ENCODE results near the gene MAGI2.

The MAGI2 gene

DNA sequence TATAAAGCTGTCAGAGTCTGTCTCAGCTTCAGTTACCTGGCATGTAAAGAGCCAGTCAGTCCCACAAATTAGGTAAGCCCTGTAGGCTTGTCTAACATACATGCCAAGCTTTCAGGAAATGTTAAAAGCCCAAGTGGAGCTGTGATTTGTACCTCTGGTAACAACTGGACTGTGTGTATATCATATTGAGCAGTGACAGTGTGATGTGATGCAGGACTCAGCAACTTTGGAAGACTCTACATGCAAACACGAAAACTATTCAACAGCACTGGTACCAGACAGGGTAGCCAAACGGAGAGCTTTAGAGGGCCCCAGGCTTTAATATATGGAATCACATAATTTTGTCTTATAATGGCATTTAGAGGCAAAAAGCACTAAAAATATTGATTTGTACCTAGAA lies 1066.9 kb downstream of the MAGI2 start:
- DNase-seq, result no peak

DNA sequence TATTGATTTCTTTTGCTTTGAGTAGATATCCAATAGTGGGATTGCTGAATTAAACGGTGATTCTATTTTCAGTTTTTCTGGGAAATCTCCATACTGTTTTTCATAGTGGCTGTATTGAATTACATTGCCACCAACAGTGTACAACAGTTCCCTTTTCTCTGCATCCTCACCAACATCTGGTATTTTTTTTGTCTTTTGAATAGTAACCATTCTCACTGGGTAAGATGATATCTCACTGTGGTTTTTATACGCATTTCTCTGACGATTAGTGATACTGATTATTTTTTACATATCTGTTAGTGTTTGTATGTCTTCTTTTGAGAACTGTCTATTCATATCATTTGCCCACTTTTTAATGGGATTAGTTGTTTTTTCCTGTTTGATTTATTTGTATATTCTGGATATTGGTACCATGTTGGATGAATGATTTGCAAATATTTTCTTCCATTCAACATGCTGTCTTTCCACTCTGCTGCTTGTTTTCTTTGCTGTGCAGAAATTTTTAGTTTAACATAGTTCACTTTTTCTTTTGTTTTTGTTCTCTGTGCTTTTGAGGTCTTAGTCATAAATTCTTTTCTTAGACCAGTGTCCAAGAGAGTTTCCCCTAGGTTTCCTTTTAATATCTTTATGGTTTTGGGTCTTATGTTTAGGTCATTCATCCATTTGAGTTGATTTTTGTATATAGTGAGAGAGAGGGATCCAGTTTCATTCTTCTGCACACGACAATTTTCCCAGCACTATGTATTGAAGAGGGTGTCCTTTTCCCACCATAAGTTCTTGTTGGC lies 1070.2 kb downstream of the MAGI2 start:
- DNase-seq, result no peak

DNA sequence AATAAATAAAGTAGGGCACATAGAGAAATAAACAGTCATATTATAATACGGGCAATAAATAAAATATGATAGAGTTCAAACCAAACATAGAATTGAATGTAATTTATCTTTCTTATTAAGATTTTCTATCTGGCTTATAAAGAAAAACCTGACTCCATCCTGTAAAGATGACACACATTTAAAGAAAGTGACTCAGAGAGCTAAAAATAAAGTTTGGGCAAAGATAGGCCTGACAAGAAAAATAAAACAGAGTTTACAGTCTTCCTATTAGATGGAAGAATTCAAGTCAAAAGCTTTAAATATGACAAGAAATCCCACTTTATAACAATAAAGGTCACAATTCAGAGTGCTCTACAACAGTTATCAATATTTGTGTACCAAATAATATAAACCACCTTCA lies 1074.3 kb downstream of the MAGI2 start:
- no peak for DNase-seq

DNA sequence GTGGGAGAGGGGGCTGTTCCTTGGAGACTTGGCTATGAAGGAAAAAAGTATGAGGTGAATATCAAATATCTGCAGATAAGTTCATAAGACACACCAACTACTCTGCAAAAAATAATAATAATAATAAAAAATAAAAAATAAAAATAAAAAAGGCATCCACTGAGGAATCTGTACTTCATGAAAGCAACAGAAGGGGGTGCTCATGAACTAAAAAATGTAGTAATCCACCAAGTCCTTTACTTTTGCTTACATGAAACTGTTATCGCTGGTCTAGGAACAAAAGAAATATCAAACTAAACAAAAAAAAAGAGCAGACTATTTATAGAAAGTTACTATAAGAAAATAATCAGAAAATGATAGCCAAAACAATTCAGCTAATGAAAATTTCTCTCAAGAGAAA lies 1075.9 kb downstream of the MAGI2 start:
- no peak for DNase-seq

DNA sequence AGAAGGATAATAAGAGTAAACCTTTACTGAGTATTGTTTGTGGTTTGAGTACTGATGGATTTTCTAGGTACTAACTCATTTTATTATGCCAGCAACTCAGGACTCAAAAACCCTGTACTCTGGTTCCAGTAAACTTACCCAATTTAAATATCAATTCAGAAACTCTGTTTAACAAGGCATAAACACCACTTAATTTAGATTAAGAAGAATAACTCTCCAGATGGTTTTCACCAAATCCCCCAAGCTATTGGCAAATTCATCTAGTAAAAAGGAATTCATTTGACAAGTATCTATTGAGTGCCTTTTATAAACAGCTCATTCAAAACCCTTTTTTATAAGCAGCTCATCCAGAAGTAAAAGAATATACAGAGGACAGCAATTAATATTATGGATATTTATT lies 1082.5 kb downstream of the MAGI2 start:
- no peak for DNase-seq

DNA sequence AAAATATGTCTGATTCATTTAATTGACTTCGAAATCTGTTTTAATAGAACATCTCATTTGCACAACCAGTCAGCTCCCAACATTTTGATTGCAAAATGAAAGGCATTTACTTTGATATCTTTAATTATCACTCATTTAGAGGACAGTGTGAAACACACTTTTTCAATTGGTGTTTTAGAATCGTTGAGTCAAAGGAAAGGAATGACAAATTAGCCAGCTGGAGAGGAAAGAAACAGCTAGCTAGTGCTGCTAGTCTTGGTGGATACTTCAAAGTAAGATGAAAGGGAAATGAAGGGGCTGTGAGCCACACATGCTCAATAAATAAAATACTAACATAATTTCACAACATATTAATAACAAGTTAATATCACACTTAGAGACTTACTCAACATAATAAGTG lies 1084.7 kb downstream of the MAGI2 start:
- DNase-seq, result no peak

DNA sequence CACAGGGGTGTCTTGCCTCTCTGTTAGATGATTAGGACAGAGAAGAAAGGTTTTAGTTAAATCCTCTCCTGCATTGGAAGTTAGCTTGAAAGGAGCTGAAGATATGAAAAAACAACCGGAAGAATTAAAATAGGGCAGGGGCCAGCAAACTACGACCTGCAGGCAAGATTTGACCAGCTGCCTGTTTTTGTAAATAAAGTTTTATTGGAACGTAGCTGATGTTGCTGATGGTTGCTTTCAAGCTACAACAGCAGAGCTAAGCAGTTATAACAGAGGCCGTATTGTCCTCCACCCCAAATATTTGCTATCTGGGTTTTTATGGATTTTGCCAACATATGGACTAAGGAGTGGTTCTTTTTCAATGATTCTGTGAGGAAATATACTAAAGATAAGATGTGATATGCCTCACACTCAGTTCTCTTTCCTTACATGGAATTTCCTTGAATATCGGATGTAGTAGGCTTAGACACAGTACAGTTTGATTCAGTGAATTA lies 1086.1 kb downstream of the MAGI2 start:
- DNase-seq, result no peak

DNA sequence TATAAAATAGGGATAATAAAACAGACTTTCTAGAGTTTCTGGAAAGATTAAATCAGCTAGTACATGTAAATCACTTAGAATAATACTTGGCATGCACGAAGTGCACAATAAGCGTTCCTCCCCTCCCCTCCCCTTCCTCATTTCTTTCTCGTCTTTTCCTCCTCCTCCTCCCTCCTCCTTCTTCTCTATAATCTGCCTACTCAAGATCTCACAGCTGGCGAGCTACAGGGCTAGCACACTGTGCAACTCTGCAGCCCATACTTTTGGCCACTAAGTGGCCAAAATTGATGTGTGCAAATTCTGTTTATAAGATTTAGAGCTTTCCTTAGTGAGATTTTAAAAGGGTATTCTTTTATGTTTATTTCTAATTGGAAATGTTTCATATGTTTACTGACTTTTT lies 1089.6 kb downstream of the MAGI2 start:
- DNase-seq, result no peak

DNA sequence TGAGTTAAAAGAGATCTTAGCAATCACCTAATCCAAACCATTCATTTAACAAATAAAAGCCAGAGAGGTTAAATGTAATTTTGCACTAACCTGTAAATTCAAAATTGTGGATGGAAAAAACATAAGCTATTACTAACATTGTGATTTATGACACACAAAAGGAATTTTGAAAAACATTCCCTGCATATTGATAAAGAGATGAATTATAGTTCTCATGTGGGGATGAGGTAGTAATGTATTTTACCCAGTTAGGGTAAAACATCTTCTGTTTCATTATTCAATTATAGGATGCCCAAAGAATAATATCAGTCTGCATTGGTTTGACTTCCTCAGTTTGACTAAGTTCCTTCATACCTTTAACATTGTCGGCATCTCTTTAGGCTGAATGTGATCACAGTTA lies 1093.6 kb downstream of the MAGI2 start:
- DNase-seq, result no peak

DNA sequence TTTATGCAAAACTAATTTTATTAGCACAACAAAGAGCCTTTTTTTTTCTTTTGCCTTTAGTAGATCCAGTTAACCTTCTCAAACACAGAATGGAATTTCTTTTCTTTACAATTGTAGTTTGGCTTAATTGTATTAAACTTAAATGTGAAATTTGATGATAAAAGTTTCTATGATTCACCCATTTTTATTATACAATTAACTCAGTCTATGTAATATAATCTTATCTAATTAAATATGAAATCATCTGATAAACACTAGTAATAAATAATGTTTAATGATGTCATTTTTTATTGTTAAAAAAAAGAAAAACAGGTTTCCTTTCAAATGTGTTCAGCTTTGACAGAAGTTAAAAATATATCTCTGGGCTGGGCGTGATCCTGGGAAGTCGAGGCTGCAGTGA lies 1095.8 kb downstream of the MAGI2 start:
- no peak for DNase-seq

DNA sequence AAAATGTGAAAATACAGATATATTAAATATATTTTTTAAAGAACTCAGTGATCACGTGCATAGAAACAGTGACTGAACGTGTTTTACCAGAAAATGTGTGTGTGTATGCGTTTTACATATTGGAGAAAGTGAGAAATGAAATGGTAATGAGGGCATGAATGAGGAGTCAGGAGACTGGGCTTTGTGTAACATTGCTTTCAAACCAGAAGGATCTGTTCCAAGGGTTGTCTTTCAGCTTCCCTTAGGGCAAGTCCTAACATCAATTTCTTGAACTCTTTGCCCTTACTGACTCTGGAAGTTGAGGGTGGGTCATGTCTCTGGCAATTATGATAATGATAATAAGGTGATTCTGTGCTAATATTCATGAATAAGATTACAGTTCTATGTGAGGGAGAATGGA lies 1097.6 kb downstream of the MAGI2 start:
- no peak for DNase-seq

DNA sequence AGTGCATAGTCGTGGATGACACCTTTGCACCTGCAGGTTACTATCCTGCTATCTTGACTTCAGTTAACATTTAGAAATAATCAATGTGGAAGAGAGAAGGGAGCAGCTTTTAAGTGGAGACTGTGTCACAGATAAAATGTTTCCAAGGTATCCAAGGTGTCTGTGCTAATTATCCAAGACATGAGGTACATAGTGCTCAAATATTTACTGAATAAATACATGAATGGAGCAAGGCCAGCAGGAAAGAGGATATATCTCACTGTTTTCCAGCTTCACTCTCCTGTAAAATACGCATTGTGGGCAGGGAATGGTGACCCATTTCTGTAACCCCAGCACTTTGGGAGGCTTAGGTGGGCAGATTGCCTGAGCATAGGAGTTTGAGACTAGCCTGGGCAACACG lies 1102.5 kb downstream of the MAGI2 start:
- no peak for DNase-seq

DNA sequence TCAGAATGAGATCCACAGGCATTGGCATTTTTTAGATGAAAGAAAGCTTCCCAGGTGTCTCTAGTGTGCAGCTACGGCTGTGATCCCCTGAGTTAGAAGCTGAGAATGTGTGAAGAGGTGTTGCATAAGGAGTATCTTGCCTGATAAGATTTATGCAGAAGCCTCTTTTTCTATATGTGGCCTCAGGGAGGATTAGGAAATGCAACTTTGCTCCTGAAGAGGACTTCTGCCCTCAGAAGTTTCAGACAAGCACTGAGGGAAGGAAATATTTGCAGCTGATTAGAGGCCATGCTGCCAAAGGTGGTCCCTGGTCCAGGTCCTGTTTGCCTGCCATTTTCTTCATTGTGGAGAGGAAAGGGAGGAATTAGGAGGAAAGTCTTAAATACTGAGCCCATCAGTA lies 1103.1 kb downstream of the MAGI2 start:
- DNase-seq, result no peak

DNA sequence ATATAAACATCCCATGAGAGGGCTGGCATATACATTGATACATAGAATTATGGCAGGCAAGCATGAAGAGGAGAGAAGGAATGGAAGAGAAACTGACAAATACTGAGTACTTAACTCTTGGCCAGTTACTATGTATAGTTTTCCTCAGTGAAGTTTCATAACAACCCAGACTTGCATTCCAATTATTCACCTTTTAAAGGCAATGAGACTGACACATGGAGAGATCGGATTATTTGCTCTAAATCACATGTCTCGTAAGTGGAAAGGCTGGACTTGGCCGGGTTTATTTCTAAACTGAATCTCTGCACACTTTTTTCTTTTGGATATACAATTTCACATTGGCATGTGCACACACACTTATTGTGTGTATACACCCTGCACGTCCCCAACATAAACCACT lies 1106.6 kb downstream of the MAGI2 start:
- no peak for DNase-seq

DNA sequence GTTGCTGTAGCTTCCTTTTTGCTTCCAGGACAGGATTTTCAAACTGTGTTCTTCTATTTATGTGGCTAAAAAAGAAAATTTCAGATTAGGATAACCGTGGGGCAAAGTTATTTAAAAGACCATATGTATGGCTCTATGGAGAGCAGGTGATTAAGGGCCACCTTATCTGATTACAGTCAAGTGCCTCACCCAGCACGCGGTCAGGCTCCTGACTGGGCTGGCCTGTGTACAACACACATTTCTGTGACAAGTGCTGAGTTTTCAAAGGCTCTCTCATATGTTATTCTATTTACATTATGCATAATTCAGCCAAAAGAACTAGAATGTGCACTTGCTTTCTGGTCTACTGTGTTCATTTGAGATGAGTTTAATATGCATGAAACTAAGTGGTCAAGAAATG lies 1107.5 kb downstream of the MAGI2 start:
- DNase-seq, result no peak

DNA sequence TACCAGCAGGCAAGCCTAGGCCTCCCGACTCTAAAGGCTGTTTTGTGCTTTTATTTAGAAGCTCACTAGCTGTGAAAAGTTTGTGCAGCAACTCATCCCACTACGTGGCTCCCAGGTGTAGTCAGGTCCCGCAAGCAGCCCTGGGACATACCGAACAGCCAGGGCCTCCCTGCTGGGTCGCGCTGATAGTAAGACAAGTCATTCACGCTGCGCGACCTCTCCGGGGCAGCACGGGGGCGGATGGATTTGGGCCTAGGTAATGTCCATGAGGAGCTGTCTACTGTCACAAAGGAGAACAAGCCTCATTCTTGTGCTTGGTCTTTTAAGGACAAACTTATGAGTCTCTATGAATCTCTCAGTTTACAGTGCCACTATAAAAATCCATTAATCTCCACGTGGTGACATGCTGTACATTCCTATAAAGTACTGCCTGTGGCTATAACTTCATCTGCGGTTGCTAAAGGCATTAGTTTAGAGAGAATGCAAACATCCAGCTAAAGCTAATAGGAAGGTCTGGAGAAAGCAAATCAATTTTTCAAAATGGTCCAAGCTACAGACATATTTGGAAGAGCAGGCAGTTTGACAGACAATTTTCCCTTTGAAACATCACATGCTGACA lies 1108.1 kb downstream of the MAGI2 start:
- DNase-seq, result no peak

DNA sequence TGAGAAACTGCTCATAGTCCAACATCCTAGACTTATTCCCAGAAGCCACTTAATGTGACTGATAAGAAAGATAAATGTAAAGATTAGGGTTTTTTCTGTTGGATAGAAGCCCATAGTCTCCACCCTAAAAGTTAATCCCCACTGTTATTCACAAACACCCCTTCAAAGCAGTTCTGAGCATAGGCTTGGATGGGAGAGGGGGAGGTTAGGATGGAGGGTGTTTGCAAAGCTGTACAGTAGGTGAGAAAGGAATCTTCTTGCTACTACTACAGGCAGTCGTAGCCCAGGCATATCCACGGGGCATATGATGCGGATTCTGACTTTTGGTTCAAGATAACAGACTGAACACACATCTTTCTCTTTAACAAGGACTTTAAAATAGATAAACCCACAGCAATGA lies 1119.0 kb downstream of the MAGI2 start:
- DNase-seq, result no peak

DNA sequence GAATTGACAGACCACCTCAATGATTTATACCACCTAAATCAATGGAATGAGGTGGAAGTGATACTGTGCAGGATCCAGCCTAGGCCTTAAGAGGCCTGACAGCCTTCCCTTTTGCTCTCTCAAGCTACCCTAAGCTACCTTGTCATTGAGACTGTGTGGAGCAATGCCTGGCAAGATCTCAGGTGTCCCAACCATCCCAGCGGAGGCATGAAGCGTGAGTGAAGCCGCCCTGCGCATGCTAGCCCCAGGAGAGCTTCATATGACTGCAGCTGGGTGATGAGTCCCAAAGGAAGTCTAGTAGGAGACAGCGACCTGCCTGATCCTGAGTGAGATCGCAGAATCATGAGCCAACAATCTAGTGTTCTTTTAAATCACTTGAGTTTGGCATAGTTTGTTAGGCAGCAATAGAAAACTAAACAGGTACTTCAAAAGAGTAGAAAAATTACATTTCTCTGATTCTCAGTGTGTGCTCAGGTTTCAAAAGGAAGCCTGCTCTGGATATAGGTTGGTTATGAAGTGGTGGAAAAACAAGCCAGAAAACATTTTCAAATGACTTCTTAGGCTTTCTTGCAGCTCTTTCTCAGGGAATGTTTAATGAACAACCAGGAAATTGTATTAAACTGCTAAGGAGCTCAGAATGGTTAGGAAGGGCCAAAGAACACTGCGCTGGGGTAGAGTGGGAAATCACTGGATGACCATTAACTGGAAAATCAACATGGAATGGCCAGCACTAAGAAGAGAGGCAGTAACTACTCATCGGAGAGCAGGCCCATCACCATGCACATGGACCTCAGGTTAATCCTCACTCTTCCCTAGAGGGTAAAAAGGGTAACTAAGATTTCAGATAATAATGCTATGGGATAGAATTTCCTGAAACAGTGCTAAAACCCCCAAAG lies 1119.7 kb downstream of the MAGI2 start:
- no peak for DNase-seq

DNA sequence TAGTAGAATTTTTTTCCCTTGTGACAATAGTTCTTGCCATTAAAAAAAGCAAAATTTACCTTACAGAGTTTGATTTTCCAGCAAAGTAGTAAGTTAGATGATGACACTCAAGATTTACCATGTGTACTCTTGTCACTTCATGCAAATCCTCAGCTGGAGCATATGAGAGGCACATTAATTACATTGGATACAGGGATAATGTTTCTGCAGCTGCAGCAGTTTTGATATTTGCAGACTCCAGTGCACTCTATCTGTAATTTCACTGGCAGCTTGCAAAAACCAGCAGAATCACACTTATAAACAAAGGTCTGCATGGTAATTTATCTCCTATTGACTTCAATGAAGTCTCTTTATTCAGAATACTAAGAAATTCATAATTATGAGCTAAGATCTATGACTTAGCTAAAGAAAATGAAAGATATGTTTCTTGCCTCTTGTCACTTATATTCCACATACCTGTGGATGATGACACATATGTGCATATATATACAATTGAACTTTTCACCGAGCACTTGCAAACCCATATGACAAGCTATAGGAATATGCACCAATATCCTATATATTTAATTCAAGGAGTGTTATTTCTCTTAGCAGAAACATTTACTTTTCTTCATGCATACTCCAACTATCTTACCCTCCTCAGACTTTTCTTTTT lies 1124.3 kb downstream of the MAGI2 start:
- DNase-seq, result no peak

DNA sequence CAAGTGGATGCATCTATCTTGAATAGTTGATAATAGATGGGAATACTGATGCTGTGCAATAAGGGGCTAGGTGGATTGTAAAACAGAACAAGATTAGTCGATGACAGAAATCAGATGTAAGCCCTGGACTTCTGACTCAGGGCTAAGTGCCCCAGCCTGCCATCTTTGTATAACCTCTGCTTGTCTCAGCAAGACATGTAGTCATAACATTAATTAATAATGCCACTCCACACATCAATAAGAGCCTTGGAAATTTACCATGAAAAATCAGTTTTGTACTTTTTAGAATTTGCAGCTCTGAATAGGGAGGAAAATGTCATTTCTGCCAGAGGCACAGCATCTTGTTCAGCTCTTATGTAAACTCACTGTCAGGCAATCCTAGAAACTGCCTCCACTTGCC lies 1125.7 kb downstream of the MAGI2 start:
- DNase-seq, result no peak

DNA sequence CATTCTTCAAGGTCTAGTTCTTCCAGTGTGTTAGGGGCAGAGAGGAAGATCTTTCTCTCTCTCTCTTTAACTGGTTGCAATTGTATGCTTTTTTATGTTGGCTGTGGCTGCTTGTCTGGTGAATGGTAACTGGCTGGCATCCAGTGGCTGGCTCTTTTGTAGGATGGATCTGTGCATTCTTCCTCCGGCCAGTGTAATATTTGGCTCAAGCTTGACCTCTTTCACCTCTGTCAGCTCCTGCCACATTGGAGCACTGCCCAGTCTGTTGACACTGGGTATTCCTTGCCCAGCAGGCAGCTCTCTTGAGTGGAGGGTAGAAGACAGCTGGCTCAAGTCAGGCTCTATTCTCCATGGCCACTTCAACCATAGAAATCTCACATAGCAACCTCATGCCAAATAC lies 1126.6 kb downstream of the MAGI2 start:
- DNase-seq, result no peak

DNA sequence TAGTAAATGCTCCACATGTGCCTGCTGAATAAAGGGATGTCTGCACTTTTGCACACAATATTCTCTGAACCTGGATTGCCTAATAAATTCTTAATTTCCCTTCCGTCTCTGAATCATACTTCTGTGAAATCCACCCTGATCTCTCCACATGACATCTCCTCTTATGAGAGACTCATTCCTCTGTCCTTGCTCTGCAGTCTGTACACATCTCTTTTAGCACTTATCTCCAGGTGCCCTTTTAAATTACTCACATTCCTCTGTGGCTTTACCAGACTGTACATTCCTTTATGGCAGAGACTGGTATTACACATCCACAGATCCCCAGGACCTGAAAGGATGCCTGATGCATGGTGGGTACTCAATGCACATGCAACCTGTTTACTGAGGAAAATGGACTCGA lies 1127.3 kb downstream of the MAGI2 start:
- no peak for DNase-seq

DNA sequence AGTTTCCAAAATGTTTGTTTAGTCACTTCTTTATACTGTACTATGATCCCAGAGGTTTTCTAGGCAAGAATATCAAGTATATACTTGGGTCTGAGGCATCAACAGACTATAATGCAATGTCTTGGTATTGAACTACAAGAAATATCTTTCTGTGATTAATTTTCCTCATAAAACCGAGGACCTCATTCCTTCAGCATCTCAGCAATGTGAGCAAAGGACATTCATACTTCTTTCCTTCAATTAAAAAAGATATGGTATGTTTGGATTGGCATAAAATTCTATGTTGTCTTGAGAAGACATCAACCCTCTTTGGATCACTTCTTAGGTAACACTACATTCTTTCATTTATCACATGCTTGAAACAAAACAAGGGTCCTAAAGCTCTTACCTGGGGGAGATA lies 1130.3 kb downstream of the MAGI2 start:
- DNase-seq, result no peak
